Measurements from ENCODE around the gene CARHSP1.

- TF ChIP-seq MAFK (IDR thresholded peaks at IDR 0.05; ENCODE audit: low read depth, low read length), result no peak
- no peak for TF ChIP-seq POLR2A (IDR thresholded peaks at IDR 0.05; ENCODE audit: low read depth, low read length)
- no peak for TF ChIP-seq CTCF (conservative IDR thresholded peaks at IDR 0.05; ENCODE audit: low read depth, low read length)
- no peak for TF ChIP-seq NFE2L2 (IDR thresholded peaks at IDR 0.05; ENCODE audit: low read depth, low read length)
- TF ChIP-seq CEBPB (IDR thresholded peaks at IDR 0.05; ENCODE audit: low read depth, low read length), result no peak
- TF ChIP-seq USF2 (IDR thresholded peaks at IDR 0.05; ENCODE audit: low read depth, low read length), result no peak
- no peak for TF ChIP-seq CHD1 (IDR thresholded peaks at IDR 0.05; ENCODE audit: low read depth, low read length)
- TF ChIP-seq RAD21 (IDR thresholded peaks at IDR 0.05; ENCODE audit: low read length), result no peak
- no peak for TF ChIP-seq FOS (IDR thresholded peaks at IDR 0.05; ENCODE audit: low read depth, low read length)
- TF ChIP-seq MAZ (IDR thresholded peaks at IDR 0.05; ENCODE audit: borderline replicate concordance, low read depth, low read length), result no peak
- no peak for TF ChIP-seq BHLHE40 (IDR thresholded peaks at IDR 0.05; ENCODE audit: low read depth, low read length)
- TF ChIP-seq RFX5 (IDR thresholded peaks at IDR 0.05; ENCODE audit: low read depth, low read length), result no peak
- no peak for TF ChIP-seq SMC3 (IDR thresholded peaks at IDR 0.05; ENCODE audit: low read depth, low read length)
- no peak for TF ChIP-seq ELK1 (IDR thresholded peaks at IDR 0.05; ENCODE audit: borderline replicate concordance, low read depth, low read length)
Measured at GRCh38 chr16:8888951-8889892, 20.4 kb upstream of the CARHSP1 start.
